ENCODE results near the gene MEX3D.

- TF ChIP-seq, protein P1, sequence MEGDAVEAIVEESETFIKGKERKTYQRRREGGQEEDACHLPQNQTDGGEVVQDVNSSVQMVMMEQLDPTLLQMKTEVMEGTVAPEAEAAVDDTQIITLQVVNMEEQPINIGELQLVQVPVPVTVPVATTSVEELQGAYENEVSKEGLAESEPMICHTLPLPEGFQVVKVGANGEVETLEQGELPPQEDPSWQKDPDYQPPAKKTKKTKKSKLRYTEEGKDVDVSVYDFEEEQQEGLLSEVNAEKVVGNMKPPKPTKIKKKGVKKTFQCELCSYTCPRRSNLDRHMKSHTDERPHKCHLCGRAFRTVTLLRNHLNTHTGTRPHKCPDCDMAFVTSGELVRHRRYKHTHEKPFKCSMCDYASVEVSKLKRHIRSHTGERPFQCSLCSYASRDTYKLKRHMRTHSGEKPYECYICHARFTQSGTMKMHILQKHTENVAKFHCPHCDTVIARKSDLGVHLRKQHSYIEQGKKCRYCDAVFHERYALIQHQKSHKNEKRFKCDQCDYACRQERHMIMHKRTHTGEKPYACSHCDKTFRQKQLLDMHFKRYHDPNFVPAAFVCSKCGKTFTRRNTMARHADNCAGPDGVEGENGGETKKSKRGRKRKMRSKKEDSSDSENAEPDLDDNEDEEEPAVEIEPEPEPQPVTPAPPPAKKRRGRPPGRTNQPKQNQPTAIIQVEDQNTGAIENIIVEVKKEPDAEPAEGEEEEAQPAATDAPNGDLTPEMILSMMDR (IDR thresholded peaks at IDR 0.05; ENCODE audit: insufficient read depth, low read length): no peak
- TF ChIP-seq POLR2AphosphoS5 (IDR thresholded peaks at IDR 0.05; ENCODE audit: low read depth): no peak
- TF ChIP-seq, protein P2, sequence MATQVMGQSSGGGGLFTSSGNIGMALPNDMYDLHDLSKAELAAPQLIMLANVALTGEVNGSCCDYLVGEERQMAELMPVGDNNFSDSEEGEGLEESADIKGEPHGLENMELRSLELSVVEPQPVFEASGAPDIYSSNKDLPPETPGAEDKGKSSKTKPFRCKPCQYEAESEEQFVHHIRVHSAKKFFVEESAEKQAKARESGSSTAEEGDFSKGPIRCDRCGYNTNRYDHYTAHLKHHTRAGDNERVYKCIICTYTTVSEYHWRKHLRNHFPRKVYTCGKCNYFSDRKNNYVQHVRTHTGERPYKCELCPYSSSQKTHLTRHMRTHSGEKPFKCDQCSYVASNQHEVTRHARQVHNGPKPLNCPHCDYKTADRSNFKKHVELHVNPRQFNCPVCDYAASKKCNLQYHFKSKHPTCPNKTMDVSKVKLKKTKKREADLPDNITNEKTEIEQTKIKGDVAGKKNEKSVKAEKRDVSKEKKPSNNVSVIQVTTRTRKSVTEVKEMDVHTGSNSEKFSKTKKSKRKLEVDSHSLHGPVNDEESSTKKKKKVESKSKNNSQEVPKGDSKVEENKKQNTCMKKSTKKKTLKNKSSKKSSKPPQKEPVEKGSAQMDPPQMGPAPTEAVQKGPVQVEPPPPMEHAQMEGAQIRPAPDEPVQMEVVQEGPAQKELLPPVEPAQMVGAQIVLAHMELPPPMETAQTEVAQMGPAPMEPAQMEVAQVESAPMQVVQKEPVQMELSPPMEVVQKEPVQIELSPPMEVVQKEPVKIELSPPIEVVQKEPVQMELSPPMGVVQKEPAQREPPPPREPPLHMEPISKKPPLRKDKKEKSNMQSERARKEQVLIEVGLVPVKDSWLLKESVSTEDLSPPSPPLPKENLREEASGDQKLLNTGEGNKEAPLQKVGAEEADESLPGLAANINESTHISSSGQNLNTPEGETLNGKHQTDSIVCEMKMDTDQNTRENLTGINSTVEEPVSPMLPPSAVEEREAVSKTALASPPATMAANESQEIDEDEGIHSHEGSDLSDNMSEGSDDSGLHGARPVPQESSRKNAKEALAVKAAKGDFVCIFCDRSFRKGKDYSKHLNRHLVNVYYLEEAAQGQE (IDR thresholded peaks at IDR 0.05; ENCODE audit: insufficient replicate concordance, low read depth): no peak
- TF ChIP-seq SPI1 (IDR thresholded peaks at IDR 0.05; ENCODE audit: borderline replicate concordance, low read depth): no peak
Observed at GRCh38 chr19:1512671-1513498, 55.2 kb downstream of the MEX3D start, which contains the start of gene ADAMTSL5.
